Measurements from ENCODE around the gene PIK3R2.
A peak's percentile ranks its signal among the peaks of the same experiment; 100 is the strongest.
"Not testable (repeated sequence)": the region's sequence is repeated elsewhere in the genome, so short reads cannot be mapped to it uniquely, and the experiment has no call there.

The PIK3R2 gene

GRCh38 chr19:18156268-18156667 is 3.3 kb downstream of the PIK3R2 start:
- no peak for DNase-seq

- DNase-seq = no peak
Measured at GRCh38 chr19:18156841-18157464, 4.0 kb downstream of the PIK3R2 start.

- no peak for DNase-seq
Measured at GRCh38 chr19:18157465-18158063, 4.6 kb downstream of the PIK3R2 start.

- DNase-seq = no peak
Measured at GRCh38 chr19:18158467-18158866, 5.5 kb downstream of the PIK3R2 start.

GRCh38 chr19:18159059-18159616 is 6.2 kb downstream of the PIK3R2 start:
- not testable (repeated sequence) for DNase-seq

GRCh38 chr19:18159810-18160209 is 6.8 kb downstream of the PIK3R2 start:
- no peak for DNase-seq

- DNase-seq = no peak
Measured at GRCh38 chr19:18160493-18160970, 7.6 kb downstream of the PIK3R2 start.

- DNase-seq = peak; percentile 77
Measured at GRCh38 chr19:18160971-18161635, 8.1 kb downstream of the PIK3R2 start.

- DNase-seq = no peak
Measured at GRCh38 chr19:18161636-18162002, 8.7 kb downstream of the PIK3R2 start.

GRCh38 chr19:18164072-18164471 is 11.1 kb downstream of the PIK3R2 start:
- no peak for DNase-seq

- DNase-seq = no peak
Measured at GRCh38 chr19:18165794-18166544, 13.0 kb downstream of the PIK3R2 start.

- no peak for DNase-seq
Measured at GRCh38 chr19:18167011-18167410, 14.0 kb downstream of the PIK3R2 start.

GRCh38 chr19:18167975-18168645 is 15.1 kb downstream of the PIK3R2 start:
- peak; percentile 56 for DNase-seq

- DNase-seq = no peak
Measured at GRCh38 chr19:18168673-18169381, 15.9 kb downstream of the PIK3R2 start.

- no peak for DNase-seq
Measured at GRCh38 chr19:18170714-18171255, 17.8 kb downstream of the PIK3R2 start.

GRCh38 chr19:18171605-18172327 is 18.8 kb downstream of the PIK3R2 start:
- DNase-seq = no peak

GRCh38 chr19:18172331-18173053 is 19.5 kb downstream of the PIK3R2 start:
- DNase-seq = no peak

GRCh38 chr19:18173054-18173571 is 20.1 kb downstream of the PIK3R2 start:
- DNase-seq = no peak

- DNase-seq = peak; percentile 43
Measured at GRCh38 chr19:18173572-18174288, 20.8 kb downstream of the PIK3R2 start, which contains the start of gene IFI30. TSS of gene IFI30 (plus strand) at chr19:18173813. CDS start at chr19:18173842, 29 bp downstream.
